Hematopoietic multipotent progenitor cell treated with erythropoietin and hydrocortisone succinate and interleukin-3 and kit ligand, for 4 days (in vitro differentiated cells): ENCODE results near the gene EFCAB13.
"Not testable (repeated sequence)": the region's sequence is repeated elsewhere in the genome, so short reads cannot be mapped to it uniquely, and the experiment has no call there.

Source experiments
- DNase-seq: peaks from one replicate; pipeline ENCODE4 v3.0.0-alpha.2; 2015

The EFCAB13 gene

GRCh38 chr17:47332287-47332686 lies 8.5 kb downstream of the EFCAB13 start:
- DNase-seq: no peak

- peak; percentile 17 for DNase-seq
These were observed 11.6 kb downstream of the EFCAB13 start for GRCh38 chr17:47335101-47335936.

- no peak for DNase-seq
These were observed 14.3 kb downstream of the EFCAB13 start for GRCh38 chr17:47338026-47338425.

- DNase-seq: peak; percentile 76
These were observed 29.1 kb downstream of the EFCAB13 start for GRCh38 chr17:47352848-47353247.

GRCh38 chr17:47358652-47359051 lies 34.9 kb downstream of the EFCAB13 start:
- DNase-seq: no peak

GRCh38 chr17:47363171-47363570 lies 39.4 kb downstream of the EFCAB13 start:
- DNase-seq: no peak

- DNase-seq: no peak
These were observed 43.5 kb downstream of the EFCAB13 start for GRCh38 chr17:47367257-47367656.

- no peak for DNase-seq
These were observed 44.5 kb downstream of the EFCAB13 start for GRCh38 chr17:47368262-47368661.

- DNase-seq: not testable (repeated sequence)
These were observed 47.1 kb downstream of the EFCAB13 start for GRCh38 chr17:47370899-47371298.

GRCh38 chr17:47373002-47373401 lies 49.2 kb downstream of the EFCAB13 start:
- DNase-seq: no peak

- no peak for DNase-seq
These were observed 52.5 kb downstream of the EFCAB13 start for GRCh38 chr17:47376247-47376646.

- DNase-seq: no peak
These were observed 65.1 kb downstream of the EFCAB13 start for GRCh38 chr17:47388825-47389224.

- DNase-seq: not testable (repeated sequence)
These were observed 73.9 kb downstream of the EFCAB13 start for GRCh38 chr17:47397532-47398128.

- DNase-seq: no peak
These were observed 76.6 kb downstream of the EFCAB13 start for GRCh38 chr17:47400333-47400732.

- DNase-seq: no peak
These were observed 77.3 kb downstream of the EFCAB13 start for GRCh38 chr17:47401100-47401499.

GRCh38 chr17:47404006-47404405 lies 80.3 kb downstream of the EFCAB13 start:
- no peak for DNase-seq

- no peak for DNase-seq
These were observed 81.1 kb downstream of the EFCAB13 start for GRCh38 chr17:47404875-47405274.

GRCh38 chr17:47413872-47414271 lies 90.1 kb downstream of the EFCAB13 start:
- no peak for DNase-seq

- DNase-seq: no peak
These were observed 90.9 kb downstream of the EFCAB13 start for GRCh38 chr17:47414612-47415011.

GRCh38 chr17:47423406-47424295 lies 99.9 kb downstream of the EFCAB13 start:
- DNase-seq: peak; percentile 41

- DNase-seq: peak; percentile 13
These were observed 101.5 kb downstream of the EFCAB13 start for GRCh38 chr17:47425233-47425632.

GRCh38 chr17:47425887-47426635 lies 102.3 kb downstream of the EFCAB13 start:
- DNase-seq: not testable (repeated sequence)

GRCh38 chr17:47427985-47428384 lies 104.2 kb downstream of the EFCAB13 start:
- DNase-seq: no peak
